Spinal cord (tissue), 10 donors: Measurements from ENCODE around the gene AUNIP. TPM values are rescaled to one million over a fixed set of nuclear protein-coding genes. Genes with fewer than 3 reads are reported as not detected.

Experiments
- DNase-seq, 6 donors: peaks; one replicate each; pipeline versions ENCODE4 v3.0.0 to v3.0.0-alpha.2; 2013 to 2015; ENCODE audit warnings: low spot score in 6 of 6, low read depth in 4 of 6
- H3K27ac ChIP-seq: one replicate; pipeline ENCODE4 v1.5.1; 2013; ENCODE audit warnings: low read depth, low read length, control low read depth
- H3K27me3 ChIP-seq: one replicate; pipeline ENCODE4 v1.6.1; 2013; ENCODE audit warnings: low read length; ENCODE audit not compliant: control insufficient read depth, insufficient read depth
- H3K36me3 ChIP-seq: one replicate; pipeline ENCODE4 v1.6.1; 2013; ENCODE audit warnings: low read length; ENCODE audit not compliant: control insufficient read depth, insufficient read depth
- H3K4me1 ChIP-seq: one replicate; pipeline ENCODE4 v1.6.1; 2013; ENCODE audit warnings: low read length; ENCODE audit not compliant: control insufficient read depth, insufficient read depth
- H3K4me3 ChIP-seq: one replicate; pipeline ENCODE4 v1.5.1; 2013; ENCODE audit warnings: low read depth, low read length, control low read depth
- H3K9me3 ChIP-seq: one replicate; pipeline ENCODE4 v1.6.1; 2013; ENCODE audit warnings: low read length; ENCODE audit not compliant: control insufficient read depth, insufficient read depth
- WGBS: methylation state at CpG from one replicate; pipeline ENCODE4 v1.1.5; 2013; ENCODE audit warnings: missing lambda C conversion rate; ENCODE audit not compliant: insufficient coverage; 5-methylcytosine and 5-hydroxymethylcytosine counted together
- polyA plus RNA-seq, 2 donors: library from polyadenylated mRNA; unstranded; fragments of 120-200 nt; gene quantifications; one replicate each; pipeline ENCODE4 v1.2.1, GENCODE V29; 2013; ENCODE audit not compliant: insufficient read length in 2 of 2
- total RNA-seq, 2 donors: library from RNA; depleted of rRNA in 1 of 2; stranded (reverse); fragments of 120-200 nt in 1 of 2; fragments of >200 nt in 1 of 2; gene quantifications; one replicate each; pipeline versions ENCODE4 v1.2.3 to v1.2.4, GENCODE V29; 2013 to 2014
- donor health status: healthy.

AUNIP gene
- total and polyA plus RNA-seq, 4 donors: 1.8 to 3.9 (median 2.2) TPM

- Histone ChIP-seq H3K9me3 (no peaks in the 10 kb centered on the region), H3K36me3 (peaks cover 26% of the 10 kb centered on the region), H3K27ac (no peak overlapping the region), H3K4me3 (no peak overlapping the region), H3K4me1 (peaks cover 40% of the 10 kb centered on the region), H3K27me3 (no peaks in the 10 kb centered on the region)
- no peak for DNase-seq
- WGBS: no CpG with 5 or more reads among the region's 3 CpGs
Measured at GRCh38 chr1:25902462-25902861, 43.2 kb upstream of the AUNIP start.

GRCh38 chr1:25900219-25900618 is 41.0 kb upstream of the AUNIP start:
- H3K9me3 ChIP-seq: no peaks in the 10 kb centered on the region
- H3K36me3 ChIP-seq: peaks cover 35% of the 10 kb centered on the region
- peak overlapping the region; percentile 35 for H3K27ac ChIP-seq
- DNase-seq: peak in 1 of 6 donors; percentile 54
- H3K4me3 ChIP-seq: no peak overlapping the region
- H3K4me1 ChIP-seq: peaks cover 46% of the 10 kb centered on the region
- no peaks in the 10 kb centered on the region for H3K27me3 ChIP-seq
- WGBS: 11% methylated on average over 3 of the region's 5 CpGs

- Histone ChIP-seq H3K4me3 (no peak overlapping the region), H3K36me3 (peaks cover 35% of the 10 kb centered on the region), H3K9me3 (no peaks in the 10 kb centered on the region), H3K27me3 (no peaks in the 10 kb centered on the region), H3K4me1 (peaks cover 48% of the 10 kb centered on the region), H3K27ac (peak overlapping the region; percentile 35)
- WGBS: 40% methylated on average over 1 of the region's 6 CpGs
- no peak for DNase-seq
Measured at GRCh38 chr1:25899792-25900191, 40.5 kb upstream of the AUNIP start.

- peaks cover 44% of the 10 kb centered on the region for H3K36me3 ChIP-seq
- peaks cover 44% of the 10 kb centered on the region for H3K4me1 ChIP-seq
Measured at GRCh38 chr1:25898223-25899015, 39.2 kb upstream of the AUNIP start.

GRCh38 chr1:25897754-25898153 is 38.5 kb upstream of the AUNIP start:
- Histone ChIP-seq H3K4me1 (peaks cover 44% of the 10 kb centered on the region), H3K36me3 (peaks cover 47% of the 10 kb centered on the region), H3K4me3 (no peak overlapping the region), H3K27ac (no peak overlapping the region), H3K27me3 (no peaks in the 10 kb centered on the region), H3K9me3 (no peaks in the 10 kb centered on the region)
- DNase-seq: no peak
- WGBS: 40% methylated on average over 4 of the region's 5 CpGs

More at GRCh38 chr1:25898223-25899015, 39.2 kb upstream of the AUNIP start:
- no peak overlapping the region for H3K27ac ChIP-seq
- no peaks in the 10 kb centered on the region for H3K27me3 ChIP-seq
- DNase-seq: no peak
- H3K9me3 ChIP-seq: no peaks in the 10 kb centered on the region
- 42% methylated on average over 5 of the region's 11 CpGs for WGBS
- H3K4me3 ChIP-seq: no peak overlapping the region

GRCh38 chr1:25896266-25896665 is 37.0 kb upstream of the AUNIP start:
- Histone ChIP-seq H3K36me3 (peaks cover 49% of the 10 kb centered on the region), H3K4me3 (no peak overlapping the region), H3K27me3 (no peaks in the 10 kb centered on the region), H3K27ac (peak overlapping the region; percentile 34), H3K4me1 (peaks cover 49% of the 10 kb centered on the region), H3K9me3 (no peaks in the 10 kb centered on the region)
- DNase-seq: no peak
- 75% methylated on average over 1 of the region's 1 CpG for WGBS

- Histone ChIP-seq H3K9me3 (no peaks in the 10 kb centered on the region), H3K27me3 (no peaks in the 10 kb centered on the region), H3K36me3 (peaks cover 50% of the 10 kb centered on the region), H3K4me3 (no peak overlapping the region), H3K27ac (peak overlapping the region; percentile 63), H3K4me1 (peaks cover 48% of the 10 kb centered on the region)
- 4% methylated on average over 10 of the region's 12 CpGs for WGBS
- DNase-seq: peak; percentile 74 to 97 (median 84)
Measured at GRCh38 chr1:25895365-25895990, 36.2 kb upstream of the AUNIP start.

- H3K27ac ChIP-seq: no peak overlapping the region
- peaks cover 55% of the 10 kb centered on the region for H3K36me3 ChIP-seq
- H3K27me3 ChIP-seq: no peaks in the 10 kb centered on the region
- peaks cover 34% of the 10 kb centered on the region for H3K4me1 ChIP-seq
- no peaks in the 10 kb centered on the region for H3K9me3 ChIP-seq
- 87% methylated on average over 3 of the region's 4 CpGs for WGBS
- no peak overlapping the region for H3K4me3 ChIP-seq
- no peak for DNase-seq
Measured at GRCh38 chr1:25893116-25893515, 33.9 kb upstream of the AUNIP start.

GRCh38 chr1:25891606-25892005 is 32.3 kb upstream of the AUNIP start:
- Histone ChIP-seq H3K4me3 (no peak overlapping the region), H3K27ac (no peak overlapping the region)

More at GRCh38 chr1:25891606-25892005, 32.3 kb upstream of the AUNIP start:
- H3K4me1 ChIP-seq: peaks cover 26% of the 10 kb centered on the region
- H3K36me3 ChIP-seq: peaks cover 51% of the 10 kb centered on the region
- no peaks in the 10 kb centered on the region for H3K27me3 ChIP-seq
- 100% methylated on average over 1 of the region's 5 CpGs for WGBS
- DNase-seq: no peak
- no peaks in the 10 kb centered on the region for H3K9me3 ChIP-seq
